AG08396 (cell line): ENCODE measurements around the gene WSCD1.

Experiments used
- DNase-seq: peaks from one replicate; pipeline ENCODE4 v3.0.0; 2012; ENCODE audit warnings: low spot score, mixed read lengths

WSCD1 gene

DNA sequence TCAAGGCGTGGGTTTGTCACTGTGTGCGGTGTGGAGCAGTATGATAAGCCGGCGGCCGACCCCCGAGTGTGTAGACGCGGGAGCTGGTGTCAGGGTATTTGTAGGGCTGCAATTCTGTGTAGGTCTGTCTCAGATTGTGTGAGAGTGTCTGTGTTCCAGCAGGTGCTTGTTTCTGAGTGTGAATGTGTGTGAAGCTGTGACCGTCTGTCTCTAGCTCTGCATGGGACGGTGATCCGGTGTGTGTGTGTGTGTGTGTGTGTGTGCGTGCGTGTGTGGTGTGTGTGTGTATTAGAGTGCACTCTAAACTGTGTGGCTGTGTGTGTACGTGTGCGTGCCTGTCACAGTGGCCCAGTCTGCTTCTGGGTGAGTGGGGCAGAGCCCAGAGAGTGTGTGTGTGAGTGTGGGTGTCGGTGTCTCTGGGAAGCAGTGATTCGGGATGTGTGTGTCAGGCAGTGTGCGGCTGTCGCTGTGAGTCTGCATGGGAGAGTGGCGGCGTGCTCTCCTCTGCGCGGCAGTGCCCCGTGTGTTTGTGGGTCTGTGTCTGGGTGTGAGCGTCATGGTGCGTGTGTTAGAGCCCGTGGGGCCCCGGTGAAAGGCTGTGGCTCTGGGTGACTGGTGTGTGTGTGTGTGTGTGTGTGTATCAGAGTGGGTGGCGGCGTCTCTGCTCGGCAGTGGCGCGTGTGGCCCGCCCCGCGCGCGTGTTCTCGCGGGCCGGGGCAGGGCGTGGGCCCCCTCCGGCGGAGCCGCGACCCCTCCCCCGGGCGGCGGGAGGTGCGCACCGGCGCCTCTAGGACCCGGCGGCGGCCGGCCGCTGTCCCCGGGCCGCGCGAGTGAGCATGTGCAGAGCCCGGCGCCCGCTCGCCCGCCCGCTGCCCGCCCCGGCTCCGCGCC is at the start of gene WSCD1:
TSS of gene WSCD1 (plus strand) at position 841 of the 891 bp plus-strand sequence. CDS start 10,280 bp downstream, outside the sequence.
- peak; percentile 72 for DNase-seq

DNA sequence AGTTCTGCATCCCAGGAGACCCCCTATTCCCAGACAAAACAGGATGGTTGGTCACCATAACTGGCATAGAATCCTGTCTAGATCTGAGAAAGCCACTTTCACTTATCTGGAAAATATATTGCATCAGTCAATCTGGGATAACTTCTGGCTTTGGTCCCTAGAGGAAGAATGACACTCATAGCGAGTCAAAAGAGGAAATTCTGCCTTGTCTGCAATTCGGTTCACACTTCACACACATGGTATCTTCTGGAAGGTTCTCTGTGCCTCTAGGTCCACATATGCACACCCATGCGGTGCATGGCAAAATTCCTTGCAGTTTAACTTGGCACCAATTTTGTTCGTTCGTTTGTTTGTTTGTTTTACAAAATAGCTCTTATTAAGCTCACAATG is 49.2 kb upstream of the WSCD1 start:
- no peak for DNase-seq

DNA sequence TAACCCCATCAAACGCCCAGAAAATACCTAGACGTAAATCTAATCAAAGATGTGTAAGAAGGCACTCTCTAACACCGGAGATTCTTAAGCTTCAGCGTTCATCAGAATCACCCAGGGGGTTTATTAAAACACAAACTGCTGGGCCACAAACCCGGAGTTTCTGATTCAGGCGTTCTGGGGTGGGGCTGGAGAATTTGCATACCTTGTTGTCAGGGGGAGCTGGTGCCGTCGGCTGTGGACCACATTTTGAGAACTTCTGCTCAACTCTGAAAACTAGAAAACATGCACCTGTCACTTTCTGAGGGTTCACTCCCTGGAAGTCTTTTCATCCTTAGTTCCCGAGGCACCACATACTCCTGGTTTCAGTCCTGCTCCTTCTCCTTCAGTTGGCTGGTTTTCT is 48.6 kb upstream of the WSCD1 start:
- DNase-seq, result no peak

DNA sequence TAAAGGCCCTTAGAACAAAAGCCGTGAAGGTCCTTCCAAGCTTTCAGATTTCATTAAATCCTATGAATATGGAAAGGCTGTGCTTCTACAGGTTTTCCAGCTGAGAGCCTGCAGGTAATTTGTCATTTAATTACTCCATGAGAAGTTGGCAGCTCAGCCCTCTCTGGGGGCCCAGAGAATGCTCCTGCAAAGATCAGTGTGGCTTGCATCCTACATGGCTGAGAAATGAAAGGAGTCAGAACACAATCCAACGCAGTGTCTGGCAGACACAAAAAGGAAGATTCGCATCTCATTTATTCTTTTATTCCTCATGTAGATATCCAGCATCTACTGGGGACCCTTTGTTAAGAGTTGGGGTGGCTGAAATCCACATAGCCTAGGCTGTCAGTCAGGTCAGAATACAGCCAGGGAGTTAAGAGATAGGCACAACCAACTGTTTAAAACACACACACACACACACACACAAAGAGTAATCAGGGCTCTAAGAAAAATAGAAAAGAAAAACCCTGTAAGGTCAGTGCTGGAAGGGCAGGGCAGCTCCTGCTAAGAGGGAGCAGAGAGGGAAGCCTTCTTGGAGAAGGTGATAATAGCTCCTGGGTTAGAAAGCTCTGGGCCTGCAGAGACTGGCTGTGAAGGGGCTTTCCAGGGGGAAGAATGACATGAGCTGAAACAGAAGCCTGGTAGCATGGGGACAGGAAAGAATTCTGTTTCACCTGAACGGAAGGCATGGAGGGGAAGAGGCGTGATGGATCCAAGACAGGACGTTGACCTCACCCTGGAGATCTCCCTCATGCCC is 46.9 kb upstream of the WSCD1 start:
- no peak for DNase-seq

DNA sequence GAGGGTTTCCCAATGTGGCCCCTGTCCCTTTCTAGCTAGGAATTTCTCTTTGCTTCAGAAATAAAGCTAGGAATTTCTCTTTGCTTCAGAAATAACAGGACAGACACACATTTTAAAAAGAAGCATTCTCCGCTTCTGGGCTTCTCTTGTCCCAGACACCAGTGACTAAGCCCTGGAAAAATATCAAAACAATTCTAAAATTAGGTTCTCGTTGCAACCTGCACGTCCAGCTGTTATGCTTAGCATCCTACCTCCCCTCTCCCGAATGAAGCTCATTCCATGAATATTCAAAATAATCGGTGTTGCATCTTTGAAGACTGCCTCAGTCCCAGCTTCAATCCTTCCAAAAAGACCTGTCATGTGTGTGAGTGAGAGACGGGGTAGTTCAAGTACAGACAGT is 45.6 kb upstream of the WSCD1 start:
- DNase-seq, result no peak

DNA sequence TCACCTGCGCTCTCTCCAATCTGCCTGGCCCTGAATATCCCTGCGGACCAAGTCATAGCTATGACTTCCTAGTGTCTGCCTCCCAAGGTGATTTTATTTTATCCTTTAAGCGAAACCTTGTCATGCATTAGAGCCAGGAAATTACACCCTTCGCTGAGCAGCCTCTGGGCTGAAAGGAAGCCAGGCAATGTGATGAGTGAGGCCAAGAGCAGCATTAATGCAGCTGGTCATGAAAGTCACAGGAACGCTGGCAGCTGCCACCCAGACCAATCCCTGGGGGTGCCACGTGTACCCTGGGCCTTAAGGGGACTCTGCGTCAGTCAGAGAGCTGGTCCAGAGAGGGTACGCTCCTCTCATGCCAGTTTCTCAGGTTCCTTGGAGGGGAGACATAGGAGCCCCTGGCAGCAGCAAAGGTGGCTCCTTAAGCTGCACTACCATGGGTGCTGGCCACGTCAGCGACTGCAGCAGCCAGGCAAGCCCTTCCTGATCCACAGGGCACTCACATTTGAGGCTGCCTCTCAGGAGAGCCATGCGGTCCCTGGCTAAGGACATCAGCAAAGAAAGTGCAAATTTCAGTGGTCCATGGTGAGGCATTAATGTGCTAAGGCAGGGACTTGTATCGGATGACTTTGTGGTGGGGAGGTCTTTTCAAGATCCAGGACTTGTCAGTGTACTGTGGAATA is 42.7 kb upstream of the WSCD1 start:
- DNase-seq, result no peak

DNA sequence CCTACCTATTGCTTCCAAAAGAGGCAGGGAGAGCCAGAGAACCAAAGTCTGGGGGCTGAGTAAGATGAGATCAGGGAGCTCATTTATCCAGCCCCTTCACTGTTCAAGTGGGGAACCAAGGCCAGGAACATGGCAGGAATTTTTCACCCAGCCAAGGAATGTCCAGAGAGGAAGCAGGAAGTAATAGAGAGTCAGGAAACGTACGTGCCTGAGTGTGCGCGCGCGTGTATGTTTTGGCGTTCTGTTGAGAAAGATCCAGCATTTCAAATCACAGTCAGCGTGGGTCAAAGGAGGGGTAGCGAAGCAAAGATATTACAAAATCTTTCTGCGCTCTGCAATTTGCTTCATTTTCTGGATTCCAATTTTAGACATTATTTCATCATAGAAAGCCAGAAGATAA is 41.9 kb upstream of the WSCD1 start:
- no peak for DNase-seq

DNA sequence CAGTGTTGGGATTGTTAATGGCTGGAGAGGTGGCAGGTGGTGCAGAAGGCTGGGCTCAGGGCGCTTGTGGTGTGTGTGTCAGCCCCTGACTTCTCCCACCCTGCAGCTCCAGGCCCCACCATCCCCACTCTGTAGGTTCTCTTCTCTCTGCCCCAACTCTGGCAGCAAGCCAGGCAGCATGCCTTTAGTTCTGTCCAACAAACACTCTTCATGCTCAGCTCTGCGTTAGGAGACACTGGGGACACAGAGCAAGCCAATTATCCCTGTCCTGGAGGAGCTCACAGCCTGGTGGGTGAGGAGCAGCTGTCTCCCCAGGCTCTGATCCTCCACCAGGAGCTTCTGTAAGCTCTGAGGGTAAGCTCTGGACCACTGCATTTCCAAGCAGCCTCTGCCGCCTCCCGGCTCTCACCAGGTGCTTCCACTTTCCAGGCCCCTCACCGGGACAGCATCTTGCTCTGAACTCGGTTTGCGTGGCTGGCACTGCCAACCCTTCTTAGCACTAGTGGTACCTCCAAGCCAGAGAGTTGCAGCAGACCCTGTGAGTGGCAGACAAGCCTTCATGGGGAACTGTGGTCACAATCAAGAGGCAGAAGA is 34.3 kb upstream of the WSCD1 start:
- DNase-seq, result no peak

DNA sequence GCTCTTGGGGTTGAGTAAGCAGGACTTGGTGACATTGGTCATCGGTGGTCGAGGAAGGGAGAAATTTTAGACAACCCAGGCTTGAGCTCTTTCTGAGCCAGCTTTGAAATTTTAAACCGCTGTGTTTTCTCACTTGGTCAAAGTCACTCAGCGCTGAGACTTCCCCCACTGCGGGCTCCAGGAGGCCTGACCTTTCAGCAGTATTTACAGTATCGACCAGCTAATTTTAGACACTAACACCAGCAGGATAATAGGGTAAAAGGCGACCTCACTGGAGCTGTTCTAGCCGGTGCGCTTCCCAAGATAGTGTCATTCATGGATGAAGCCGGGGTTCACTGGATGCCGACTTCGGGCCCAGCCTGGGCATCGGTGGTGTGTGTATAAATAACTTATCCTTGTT is 29.7 kb upstream of the WSCD1 start:
- no peak for DNase-seq

DNA sequence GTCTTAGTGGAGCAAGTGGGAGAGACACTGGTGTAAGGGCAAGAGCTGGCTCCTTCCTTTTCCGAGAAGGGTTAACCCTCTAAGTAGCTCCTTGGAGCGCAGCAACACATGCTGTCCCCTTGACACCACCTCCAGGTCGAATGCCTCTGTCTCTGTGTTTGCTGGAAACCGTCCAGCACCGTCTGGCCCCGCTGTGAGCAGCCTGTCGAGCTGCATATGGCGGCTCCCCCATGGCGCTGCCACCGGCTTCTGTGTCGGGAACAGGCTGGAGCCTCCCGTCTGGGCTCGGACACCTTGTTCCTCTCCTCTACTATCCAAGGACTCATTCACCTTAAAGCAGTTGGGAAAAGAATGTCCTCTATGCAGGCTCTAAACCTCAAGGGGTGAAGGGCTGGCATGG is 28.9 kb upstream of the WSCD1 start:
- no peak for DNase-seq

DNA sequence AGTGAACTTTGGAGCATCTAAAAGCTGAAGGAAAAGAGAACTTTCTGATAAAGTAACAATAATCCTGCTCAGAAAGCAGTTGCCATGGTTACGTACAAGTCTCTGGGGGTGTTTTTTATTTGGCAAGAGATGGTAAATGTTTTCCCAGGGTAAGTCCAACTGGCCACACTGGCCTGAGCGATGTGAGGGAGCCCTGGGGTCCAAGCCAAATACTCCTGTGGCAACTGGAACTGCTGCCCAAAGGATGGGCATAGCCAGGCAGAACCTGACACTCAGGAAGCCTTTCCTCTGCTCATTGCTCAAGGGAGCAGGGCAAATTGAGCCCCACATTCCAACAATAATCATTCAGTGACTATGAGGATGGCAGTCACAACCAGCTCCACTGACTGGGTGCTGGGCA is 26.8 kb upstream of the WSCD1 start:
- no peak for DNase-seq

DNA sequence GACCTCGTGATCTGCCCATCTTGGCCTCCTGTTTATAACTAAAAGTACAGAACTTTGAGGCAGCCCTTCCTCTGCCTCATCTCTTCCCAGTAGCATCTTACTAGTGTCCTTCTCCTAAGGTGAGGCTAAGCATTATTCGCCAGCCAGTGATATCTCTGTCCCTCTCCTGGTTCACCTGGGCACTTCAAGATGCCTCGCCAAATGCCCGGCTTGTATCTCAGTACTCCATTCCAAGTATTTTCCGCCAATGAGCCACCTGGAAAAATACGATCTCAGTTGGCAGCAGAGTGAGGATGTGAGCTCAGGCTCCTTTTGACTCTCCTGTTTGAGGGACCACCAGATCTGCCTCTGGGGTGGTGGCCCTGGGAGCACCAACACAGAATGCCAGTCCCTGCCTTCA is 25.9 kb upstream of the WSCD1 start:
- DNase-seq, result no peak

DNA sequence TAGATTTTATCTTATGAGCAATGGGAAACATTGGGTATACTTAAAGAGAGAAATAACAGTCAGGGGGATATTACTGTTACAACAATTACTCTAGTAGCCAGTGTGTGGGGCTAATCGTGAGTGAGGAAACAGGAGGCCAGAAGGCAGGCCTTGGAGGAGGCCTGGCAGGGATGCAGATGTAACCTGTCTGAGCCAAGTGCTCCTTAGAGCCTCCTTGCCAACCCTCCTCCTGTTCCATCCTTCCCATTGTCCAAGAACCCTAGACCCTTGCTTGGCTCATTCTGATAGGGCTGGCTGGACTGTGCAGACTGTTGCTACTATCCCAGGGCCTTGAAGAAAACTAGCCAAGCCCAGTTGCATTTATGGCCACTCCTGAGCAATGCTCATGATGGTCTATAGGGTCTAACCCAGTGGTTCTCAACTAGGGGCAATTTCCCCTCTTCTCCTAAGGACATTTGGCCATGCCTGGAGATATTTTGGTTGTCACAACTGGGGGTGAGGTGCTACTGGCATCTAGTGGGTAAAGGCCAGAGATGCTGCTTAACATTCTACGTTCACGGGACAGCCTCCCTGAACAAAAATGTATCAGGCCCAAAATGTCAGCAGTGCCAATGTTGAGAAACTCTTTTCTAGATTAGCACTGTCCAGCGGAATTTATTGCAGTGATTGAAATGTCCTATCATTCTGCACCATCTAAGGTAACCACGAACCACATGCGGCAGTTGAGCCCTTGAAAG is 24.4 kb upstream of the WSCD1 start:
- DNase-seq, result no peak

DNA sequence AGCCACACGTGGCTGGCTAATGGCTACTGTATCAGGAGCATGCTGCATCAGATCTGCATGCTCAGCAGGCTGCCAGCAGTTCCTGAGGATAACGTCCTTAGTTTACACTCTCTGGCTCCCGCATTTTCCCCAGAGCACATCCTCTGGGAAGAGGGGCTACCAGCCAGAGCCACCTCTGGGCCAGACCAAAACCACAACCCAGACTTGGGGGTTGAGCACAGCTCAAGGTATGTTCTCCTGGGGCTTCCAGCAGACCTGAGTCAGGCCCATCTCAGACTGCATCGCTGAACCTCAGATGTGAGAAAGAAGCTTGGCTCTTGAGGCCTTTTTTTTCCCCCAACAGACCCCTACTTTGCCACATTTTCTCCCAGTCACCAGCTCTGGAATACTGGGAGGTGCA is 23.7 kb upstream of the WSCD1 start:
- no peak for DNase-seq

DNA sequence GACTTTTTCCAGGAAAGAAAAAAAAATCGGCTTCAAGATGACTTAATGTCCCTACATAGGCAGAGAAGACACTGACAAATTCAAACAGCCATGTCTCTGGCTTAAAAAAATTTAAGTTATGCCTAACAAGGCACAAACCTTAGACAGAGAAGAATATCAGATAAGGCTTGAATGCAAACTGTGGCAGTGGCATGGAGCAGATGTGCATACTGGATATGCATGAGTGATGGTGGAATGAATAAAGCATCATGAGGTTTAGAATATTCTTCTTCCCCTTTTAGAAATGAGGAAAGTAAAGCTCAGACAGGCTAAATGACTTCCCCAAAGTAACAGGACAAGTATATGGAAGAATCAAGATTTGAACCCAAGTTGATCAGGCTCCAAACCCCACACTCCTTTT is 23.2 kb upstream of the WSCD1 start:
- no peak for DNase-seq

DNA sequence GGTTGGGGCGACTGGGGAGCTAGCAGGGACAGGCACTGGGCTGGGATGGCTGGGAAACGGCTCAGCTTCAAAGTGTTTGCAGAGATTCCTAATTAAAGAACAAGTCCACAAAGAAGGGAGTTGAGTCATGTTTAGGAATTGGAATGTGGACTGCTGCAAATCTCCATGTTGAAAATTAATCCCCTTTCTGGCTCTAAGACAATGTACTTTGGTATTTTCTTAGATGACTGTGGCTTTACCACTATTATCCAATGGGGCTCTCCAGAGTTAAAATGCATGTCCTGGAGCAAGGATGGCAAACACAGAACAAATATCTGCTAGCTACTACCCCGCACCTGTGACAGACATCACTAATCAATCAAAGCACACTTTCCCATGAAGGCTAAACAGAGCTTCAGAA is 22.2 kb upstream of the WSCD1 start:
- DNase-seq, result no peak

DNA sequence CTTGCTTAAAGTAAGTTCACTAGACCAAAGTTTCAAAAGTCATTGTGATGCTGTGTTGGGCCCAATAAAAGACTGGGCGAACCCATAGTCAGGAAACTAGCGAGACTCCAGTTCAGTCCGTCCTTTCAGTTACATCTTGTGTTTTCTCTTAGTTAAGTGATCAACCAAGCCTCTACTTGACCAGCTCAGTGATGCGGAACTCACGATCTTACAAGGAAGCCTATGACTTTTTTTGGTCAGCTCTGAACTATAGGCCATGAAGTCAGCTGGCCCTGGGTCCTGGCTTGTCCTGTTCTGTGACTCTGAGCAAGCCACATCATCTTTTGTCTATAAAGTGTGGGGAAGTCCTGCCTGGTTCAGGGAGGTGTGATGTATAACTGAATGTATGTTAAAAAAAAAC is 21.7 kb upstream of the WSCD1 start:
- DNase-seq, result no peak

DNA sequence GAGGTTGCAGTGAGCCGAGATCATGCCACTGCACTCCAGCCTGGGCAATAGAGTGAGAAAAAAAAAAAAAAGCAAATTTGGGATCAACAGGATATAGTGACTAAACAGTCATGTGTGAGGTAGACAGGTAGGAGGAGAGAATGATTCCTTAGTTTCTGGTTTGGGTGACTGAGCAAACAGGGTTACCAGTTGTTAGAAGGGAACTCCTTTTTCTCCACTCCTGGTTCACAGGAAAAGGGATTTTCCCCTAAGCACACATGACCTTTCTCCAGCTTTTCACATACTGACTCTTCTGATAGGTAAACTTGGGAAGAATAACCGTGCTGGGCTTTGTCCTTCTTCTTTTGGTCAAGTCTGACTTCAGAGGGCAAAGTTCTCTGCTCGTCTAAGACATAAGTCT is 17.3 kb upstream of the WSCD1 start:
- DNase-seq, result no peak

DNA sequence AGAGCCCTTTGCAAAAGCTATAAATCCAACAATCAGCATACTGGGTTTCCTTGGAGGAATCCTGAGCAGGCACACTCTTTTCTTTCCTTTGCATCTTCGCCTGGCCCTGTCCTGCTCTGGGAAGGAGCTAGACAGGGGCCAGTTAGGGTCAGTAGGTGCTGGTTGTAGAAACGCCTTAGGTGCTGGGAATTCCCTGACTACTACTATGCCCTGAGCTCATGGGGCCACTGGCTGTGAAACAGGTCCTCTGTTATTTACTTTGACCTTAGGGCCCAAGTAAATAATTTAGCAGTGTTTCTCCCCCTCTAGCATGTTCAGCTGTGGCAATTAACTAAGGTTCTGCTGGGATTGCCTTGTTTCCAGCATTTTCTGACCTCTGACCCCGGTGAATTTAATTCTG is 15.8 kb upstream of the WSCD1 start:
- DNase-seq, result no peak

DNA sequence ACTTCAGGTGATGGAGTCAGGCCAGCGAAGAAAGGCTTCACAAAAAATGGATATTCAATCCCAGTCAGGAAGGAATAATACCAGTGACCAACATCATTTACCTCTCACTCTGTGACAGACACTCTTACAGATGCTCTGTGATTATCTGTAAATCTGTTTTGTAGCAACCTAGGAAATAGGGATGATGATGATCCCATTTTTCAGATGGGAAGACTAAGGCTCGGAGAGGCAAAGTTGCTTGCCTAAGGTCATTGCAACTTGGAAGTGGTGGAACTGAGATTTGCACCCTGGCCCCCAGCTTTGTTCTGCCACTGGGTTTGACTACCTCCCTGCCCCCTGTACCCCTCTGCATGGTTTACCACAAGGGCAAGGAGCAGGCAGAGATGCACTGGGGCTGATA is 14.1 kb upstream of the WSCD1 start:
- no peak for DNase-seq

DNA sequence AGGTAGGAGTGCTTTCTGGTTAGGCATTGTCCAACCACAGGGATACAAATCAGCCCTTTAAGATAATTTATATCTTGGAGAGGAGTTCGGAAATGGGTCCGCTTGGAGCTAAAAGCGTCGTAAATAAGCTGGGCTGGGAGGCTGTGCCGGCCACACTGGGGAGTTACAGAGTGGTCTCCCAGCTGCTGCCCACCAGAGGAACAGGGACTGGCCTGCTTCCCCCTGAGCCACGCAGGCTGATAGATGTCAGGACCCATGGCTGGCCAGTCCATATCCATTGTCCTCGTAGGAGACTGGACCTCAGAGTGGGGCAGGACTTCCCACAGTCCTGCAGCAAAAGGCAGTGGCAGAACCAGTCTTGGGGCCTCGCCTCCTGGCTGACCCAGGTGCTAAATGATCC is 12.6 kb upstream of the WSCD1 start:
- no peak for DNase-seq

DNA sequence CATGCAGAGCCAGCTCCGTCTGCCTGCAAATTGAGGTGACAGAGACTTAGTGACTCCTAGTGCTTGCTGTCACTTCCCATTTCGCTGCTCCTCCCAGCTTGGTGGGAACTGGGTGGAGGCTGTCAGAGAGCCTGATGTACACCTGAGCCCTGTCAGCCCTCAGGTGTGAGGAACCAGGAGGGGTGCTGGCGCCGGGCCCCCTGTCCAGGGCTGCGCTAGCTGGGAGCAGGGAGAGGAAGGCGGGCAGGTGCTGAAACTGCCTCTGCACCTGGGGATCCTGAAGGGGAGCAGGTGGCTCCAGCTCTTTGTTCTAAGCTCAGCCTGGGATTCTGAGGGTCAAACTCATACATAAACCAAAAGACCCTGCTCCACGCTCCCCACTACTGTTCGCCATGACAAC is 10.8 kb upstream of the WSCD1 start:
- DNase-seq, result no peak
